Right lobe of liver (tissue), 6 donors: ENCODE data around the gene UVRAG. TPM values are rescaled to one million over a fixed set of nuclear protein-coding genes. Genes with fewer than 3 reads are reported as not detected.
A peak's percentile ranks its signal among the peaks of the same experiment; 100 is the strongest.
"Not testable (repeated sequence)": the region's sequence is repeated elsewhere in the genome, so short reads cannot be mapped to it uniquely, and the experiment has no call there.

Experiments used
- ATAC-seq, 4 donors: fragments of 200-7000 bp; cut with Tn5 transposase; one replicate each; pipeline ENCODE4 v1.9.1; 2020; ENCODE audit warnings: mild to moderate bottlenecking in 4 of 4, moderate library complexity in 4 of 4
- DNase-seq, 3 donors: peaks; one replicate each; pipeline ENCODE4 v3.0.0-alpha.2; 2020
- H3K27ac ChIP-seq, 3 donors: fragments of 200-600 bp; one replicate each; pipeline ENCODE4 v1.8.0; 2022
- H3K27me3 ChIP-seq, 2 donors: fragments of 200-600 bp; one replicate each; pipeline ENCODE4 v1.8.0; 2022
- H3K36me3 ChIP-seq, 4 donors: fragments of 200-600 bp; sonication (generic) in 1 of 4; one replicate each; pipeline versions ENCODE4 v1.5.1 to v1.8.0; 2017 to 2022; ENCODE audit warnings: control low read depth in 1 of 4
- H3K4me1 ChIP-seq, 4 donors: fragments of 200-600 bp; sonication (generic) in 1 of 4; one replicate each; pipeline versions ENCODE4 v1.5.1 to v1.8.0; 2017 to 2022; ENCODE audit warnings: control low read depth in 1 of 4
- H3K4me3 ChIP-seq, 3 donors: fragments of 200-600 bp; one replicate each; pipeline ENCODE4 v1.8.0; 2022
- H3K9me3 ChIP-seq, 4 donors: fragments of 200-600 bp; sonication (generic) in 1 of 4; one replicate each; pipeline versions ENCODE4 v1.5.1 to v1.8.0; 2017 to 2022; ENCODE audit warnings: control low read depth in 1 of 4
- POLR2A ChIP-seq: fragments of 450-650 bp; IDR thresholded peaks from one replicate; pipeline ENCODE4 v1.6.1; 2017; ENCODE audit warnings: antibody characterized with exemption, mild to moderate bottlenecking
- WGBS: methylation state at CpG from one replicate; pipeline ENCODE4 v1.1.6; 2018; ENCODE audit warnings: low coverage, low lambda C conversion rate; ENCODE audit not compliant: insufficient coverage; ENCODE audit errors: missing lambda C conversion rate; 5-methylcytosine and 5-hydroxymethylcytosine counted together
- intact Hi-C, 2 donors: fragments of 100-400 bp; cut with DNase I; formaldehyde crosslinking; loops; one replicate each; pipeline versions ENCODE4 v1.11.2 to v1.14.1; 2022
- total RNA-seq, 6 experiments: library from RNA; depleted of rRNA in 2 of 6; stranded (reverse); fragments of >200 nt in 2 of 6; fragmentation: NEBNext Ultra II Directional in 3 of 6; extraction: Animal tissue kit (Norgen Biotek cat#: 25700) in 3 of 6; gene quantifications; one replicate each; pipeline versions ENCODE4 v1.1.0 to v1.2.4, GENCODE V29; 2016 to 2023
- TF ChIP-seq, protein P1 (sequence below), 4 donors: fragments of 200-600 bp in 3 of 4; fragments of 450-650 bp in 1 of 4; IDR thresholded peaks; one replicate each; pipeline versions ENCODE4 v1.5.1 to v1.8.0; 2016 to 2022; ENCODE audit warnings: antibody characterized with exemption in 4 of 4, mild to moderate bottlenecking in 2 of 4
- donor health status: DM: no; HTN: yes; CAD: no.
- donor health status: DM: no; HTN: no; CAD: no.
- donor health status: DM: no; HTN: no; CAD: no.
- donor health status: DM: no; HTN: yes; CAD: no.
- donor health status: DM: no; HTN: yes; CAD: no.

The UVRAG gene
- total RNA-seq, 6 experiments from 2014 or later = 8.8 to 12.6 (median 10.3) TPM

DNA sequence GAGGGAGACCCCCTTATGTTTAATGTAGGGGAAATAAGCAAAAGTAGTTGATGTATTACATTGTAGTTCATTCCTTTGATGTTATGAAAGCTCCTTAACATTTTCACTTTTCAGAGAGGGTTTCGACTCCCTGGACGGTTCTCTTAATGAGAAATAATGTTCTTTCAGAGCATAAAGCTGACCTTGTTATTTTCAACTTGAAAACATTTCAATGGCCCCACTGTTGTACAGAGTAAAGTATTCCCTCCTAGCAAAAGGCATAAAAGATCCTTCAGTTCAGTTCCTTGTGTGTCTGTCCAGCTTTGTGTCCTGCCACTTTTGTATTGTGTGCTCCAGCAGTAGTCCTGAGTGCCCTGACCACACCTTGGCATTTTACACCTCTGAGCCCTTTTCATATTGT lies 63.9 kb downstream of the UVRAG start:
- 100% methylated on average over 2 of the region's 2 CpGs for WGBS
- Histone ChIP-seq H3K4me3 (no peak overlapping the region), H3K36me3 (peaks cover 0 to 4% (median 0%) of the 10 kb centered on the region in 4 donors), H3K9me3 (no peaks in the 10 kb centered on the region), H3K27ac (no peak overlapping the region), H3K4me1 (peaks cover 0 to 5% (median 0%) of the 10 kb centered on the region in 4 donors), H3K27me3 (no peaks in the 10 kb centered on the region)
- ATAC-seq (no peak), DNase-seq (no peak)
- intact Hi-C loops = no loop called here
- TF ChIP-seq, protein P1, sequence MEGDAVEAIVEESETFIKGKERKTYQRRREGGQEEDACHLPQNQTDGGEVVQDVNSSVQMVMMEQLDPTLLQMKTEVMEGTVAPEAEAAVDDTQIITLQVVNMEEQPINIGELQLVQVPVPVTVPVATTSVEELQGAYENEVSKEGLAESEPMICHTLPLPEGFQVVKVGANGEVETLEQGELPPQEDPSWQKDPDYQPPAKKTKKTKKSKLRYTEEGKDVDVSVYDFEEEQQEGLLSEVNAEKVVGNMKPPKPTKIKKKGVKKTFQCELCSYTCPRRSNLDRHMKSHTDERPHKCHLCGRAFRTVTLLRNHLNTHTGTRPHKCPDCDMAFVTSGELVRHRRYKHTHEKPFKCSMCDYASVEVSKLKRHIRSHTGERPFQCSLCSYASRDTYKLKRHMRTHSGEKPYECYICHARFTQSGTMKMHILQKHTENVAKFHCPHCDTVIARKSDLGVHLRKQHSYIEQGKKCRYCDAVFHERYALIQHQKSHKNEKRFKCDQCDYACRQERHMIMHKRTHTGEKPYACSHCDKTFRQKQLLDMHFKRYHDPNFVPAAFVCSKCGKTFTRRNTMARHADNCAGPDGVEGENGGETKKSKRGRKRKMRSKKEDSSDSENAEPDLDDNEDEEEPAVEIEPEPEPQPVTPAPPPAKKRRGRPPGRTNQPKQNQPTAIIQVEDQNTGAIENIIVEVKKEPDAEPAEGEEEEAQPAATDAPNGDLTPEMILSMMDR (IDR thresholded peaks at IDR 0.05) = no peak
- TF ChIP-seq POLR2A = no peak

DNA sequence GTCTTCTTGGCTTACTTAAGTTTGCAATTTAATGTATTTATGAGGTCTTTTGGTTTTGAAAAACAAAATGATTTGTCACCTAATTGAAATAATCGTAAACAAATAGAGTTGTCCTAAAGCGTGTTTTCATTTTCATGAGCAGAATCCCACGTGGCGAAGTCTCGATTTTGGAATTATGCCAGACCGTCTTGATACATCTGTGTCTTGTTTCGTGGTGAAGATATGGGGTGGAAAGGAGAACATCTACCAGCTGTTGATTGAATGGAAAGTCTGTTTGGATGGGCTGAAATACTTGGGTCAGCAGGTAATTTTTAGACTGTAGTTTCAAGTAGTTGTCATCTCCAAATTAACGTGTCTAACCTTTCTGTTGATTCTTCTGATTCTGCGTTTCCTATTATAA lies 64.7 kb downstream of the UVRAG start:
- H3K4me1 ChIP-seq = peaks cover 0 to 5% (median 0%) of the 10 kb centered on the region in 4 donors
- 89% methylated on average over 9 of the region's 9 CpGs for WGBS
- no peaks in the 10 kb centered on the region for H3K9me3 ChIP-seq
- H3K27me3 ChIP-seq = no peaks in the 10 kb centered on the region
- TF ChIP-seq POLR2A = no peak
- TF ChIP-seq, protein P1 (IDR thresholded peaks at IDR 0.05) = no peak
- no peak overlapping the region for H3K27ac ChIP-seq
- ATAC-seq (no peak), DNase-seq (no peak)
- no peak overlapping the region for H3K4me3 ChIP-seq
- intact Hi-C loops = no loop called here
- H3K36me3 ChIP-seq = peaks cover 0 to 4% (median 0%) of the 10 kb centered on the region in 4 donors

DNA sequence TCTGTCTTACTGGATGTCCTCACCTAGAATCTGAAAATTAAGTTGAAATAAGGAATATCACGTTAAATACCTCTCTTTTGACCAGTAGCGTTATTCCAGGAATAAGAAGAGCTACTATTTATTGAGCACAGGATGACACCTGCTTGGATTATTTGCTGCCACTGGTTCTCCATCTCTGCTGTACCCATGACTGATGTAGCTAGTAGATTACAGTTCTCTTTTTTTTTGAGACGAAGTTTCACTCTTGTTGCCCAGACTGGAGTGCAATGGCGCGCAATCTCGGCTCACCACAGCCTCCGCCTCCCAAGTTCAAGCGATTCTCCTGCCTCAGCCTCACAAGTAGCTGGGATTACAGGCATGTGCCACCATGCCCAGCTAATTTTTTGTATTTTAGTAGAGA lies 65.3 kb downstream of the UVRAG start:
- WGBS = 90% methylated on average over 8 of the region's 8 CpGs
- H3K9me3 ChIP-seq, DNase-seq, H3K36me3 ChIP-seq, intact Hi-C loops, H3K27ac ChIP-seq, ATAC-seq, H3K4me3 ChIP-seq, H3K27me3 ChIP-seq, H3K4me1 ChIP-seq: not testable (repeated sequence)

DNA sequence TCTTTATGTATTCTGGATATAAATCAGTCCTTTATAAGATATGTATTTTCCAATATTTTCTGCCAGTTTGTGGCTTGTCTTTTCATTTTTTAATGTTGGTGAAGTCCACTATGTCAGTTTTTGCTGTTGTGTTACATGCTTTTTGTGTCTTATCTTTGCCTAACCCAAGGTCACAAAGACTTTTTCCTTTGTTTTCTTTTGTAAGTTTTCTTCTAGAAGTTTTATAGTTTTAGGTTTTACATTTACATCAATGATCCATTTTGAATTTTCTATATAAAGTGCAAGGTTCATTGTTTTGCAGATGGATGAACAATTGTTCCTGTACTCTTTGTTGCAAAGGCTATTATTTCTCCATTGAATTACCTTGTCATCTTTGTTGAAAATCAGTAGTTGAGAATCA lies 69.3 kb downstream of the UVRAG start:
- no peaks in the 10 kb centered on the region for H3K27me3 ChIP-seq
- ATAC-seq (no peak), DNase-seq (no peak)
- H3K36me3 ChIP-seq = peaks cover 0 to 4% (median 0%) of the 10 kb centered on the region in 4 donors
- intact Hi-C loops = no loop called here
- H3K4me1 ChIP-seq = no peaks in the 10 kb centered on the region
- no peak for TF ChIP-seq POLR2A
- no peaks in the 10 kb centered on the region for H3K9me3 ChIP-seq
- no peak overlapping the region for H3K4me3 ChIP-seq
- no peak overlapping the region for H3K27ac ChIP-seq

DNA sequence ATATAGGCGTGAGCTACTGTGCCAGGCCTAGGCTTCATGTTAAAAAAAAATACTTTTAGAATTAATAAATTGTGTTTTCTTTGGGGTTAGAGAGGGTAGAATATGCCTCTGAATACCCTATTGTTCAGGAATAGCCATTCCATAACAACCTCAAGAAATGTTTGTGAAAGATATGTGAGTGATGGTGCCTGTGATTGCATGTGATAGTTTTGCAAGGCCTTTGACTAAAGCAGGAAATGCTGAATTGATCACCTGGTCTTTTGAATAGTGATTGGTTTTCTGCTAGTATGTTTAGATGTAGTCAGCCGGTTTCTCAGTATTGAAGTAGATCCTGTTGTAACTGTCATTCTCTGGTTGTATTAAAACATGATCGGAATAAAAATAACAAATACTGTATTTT lies 73.4 kb downstream of the UVRAG start:
- DNase-seq (no peak), ATAC-seq (peak in 1 of 4 donors; percentile 37)
- H3K9me3 ChIP-seq = no peaks in the 10 kb centered on the region
- no peaks in the 10 kb centered on the region for H3K27me3 ChIP-seq
- 89% methylated on average over 3 of the region's 3 CpGs for WGBS
- no peaks in the 10 kb centered on the region for H3K4me1 ChIP-seq
- no peak for TF ChIP-seq POLR2A
- TF ChIP-seq, protein P1 (IDR thresholded peaks at IDR 0.05) = no peak
- H3K4me3 ChIP-seq = no peak overlapping the region
- H3K27ac ChIP-seq = no peak overlapping the region
- peaks cover 0 to 4% (median 0%) of the 10 kb centered on the region in 4 donors for H3K36me3 ChIP-seq
- intact Hi-C loops = no loop called here
